CD4-positive, alpha-beta T cell (primary cell): ENCODE results near the gene PAPSS2. TPM values are rescaled to one million over a fixed set of nuclear protein-coding genes. Genes with fewer than 3 reads are reported as not detected.

Source experiments
- ATAC-seq: fragments of 200-7000 bp; cut with Tn5 transposase; one replicate; pipeline ENCODE4 v1.10.0; 2022; ENCODE audit warnings: mild to moderate bottlenecking; ENCODE audit not compliant: poor library complexity
- CTCF ChIA-PET: fragments of 350-600 bp; sonication (Branson Sonifier 250); formaldehyde crosslinking; loops from one replicate; lab custom pipeline; 2021; ENCODE audit warnings: antibody characterized with exemption, inconsistent platforms; lab: Charles Lee
- POLR2A ChIA-PET: fragments of 350-600 bp; sonication (Branson Sonifier 250); formaldehyde crosslinking; loops from one replicate; lab custom pipeline; 2021; ENCODE audit warnings: antibody characterized with exemption, inconsistent platforms; lab: Charles Lee
- DNase-seq, 14 experiments: peaks; one replicate each; pipeline ENCODE4 v3.0.0-alpha.2; 2013 to 2020; ENCODE audit warnings: mixed read lengths in 2 of 14
- H3K27ac ChIP-seq, 2 donors: one replicate each; pipeline versions ENCODE4 v1.5.1 to v1.7.0; 2013; ENCODE audit warnings: low read length in 2 of 2, low read depth in 1 of 2, mild to moderate bottlenecking in 1 of 2
- H3K27me3 ChIP-seq, 2 experiments: 1 replicate in 1 of 2; 2 replicates in 1 of 2; pipeline versions ENCODE4 v1.6.1 to v1.7.0; 2013; ENCODE audit warnings: low read length in 2 of 2, control low read depth in 1 of 2, mild to moderate bottlenecking in 1 of 2, moderate library complexity in 1 of 2; ENCODE audit not compliant: insufficient read depth in 2 of 2, control insufficient read depth in 1 of 2
- H3K36me3 ChIP-seq: one replicate; pipeline ENCODE4 v1.6.1; 2013; ENCODE audit warnings: low read length, control low read depth; ENCODE audit not compliant: insufficient read depth
- H3K4me1 ChIP-seq: one replicate; pipeline ENCODE4 v1.6.1; 2013; ENCODE audit warnings: low read length, control low read depth; ENCODE audit not compliant: insufficient read depth
- H3K4me3 ChIP-seq: one replicate; pipeline ENCODE4 v1.5.1; 2013; ENCODE audit warnings: mild to moderate bottlenecking, low read length, moderate library complexity
- H3K9me3 ChIP-seq, 2 experiments: 1 replicate in 1 of 2; 2 replicates in 1 of 2; pipeline versions ENCODE4 v1.6.1 to v1.7.0; 2013; ENCODE audit warnings: low read length in 2 of 2, mild to moderate bottlenecking in 2 of 2, control low read depth in 1 of 2, moderate library complexity in 1 of 2; ENCODE audit not compliant: control insufficient read depth in 1 of 2, insufficient read depth in 1 of 2
- H3K27ac Mint-ChIP-seq: one replicate; pipeline ENCODE4 v1.8.0; 2020; ENCODE audit warnings: mixed read lengths
- H3K27me3 Mint-ChIP-seq: one replicate; pipeline ENCODE4 v1.8.0; 2021; ENCODE audit warnings: mixed read lengths
- H3K36me3 Mint-ChIP-seq: one replicate; pipeline ENCODE4 v1.8.0; 2021; ENCODE audit warnings: low read depth, mixed read lengths
- H3K4me1 Mint-ChIP-seq: one replicate; pipeline ENCODE4 v1.8.0; 2021; ENCODE audit warnings: low read depth, mixed read lengths
- H3K4me3 Mint-ChIP-seq: one replicate; pipeline ENCODE4 v1.8.0; 2020; ENCODE audit warnings: mild to moderate bottlenecking, mixed read lengths
- H3K9me3 Mint-ChIP-seq: one replicate; pipeline ENCODE4 v1.8.0; 2020; ENCODE audit warnings: mixed read lengths
- CTCF ChIP-seq: fragments of 200-600 bp; IDR thresholded peaks from one replicate; pipeline ENCODE4 v1.8.0; 2022; ENCODE audit warnings: antibody characterized with exemption, mild to moderate bottlenecking
- intact Hi-C, 2 experiments: fragments of 100-400 bp; cut with DNase I in 1 of 2; cut with micrococcal nuclease in 1 of 2; formaldehyde crosslinking; loops; one replicate each; pipeline versions ENCODE4 v1.15.1 to v1.9.0; 2023 to 2025; cut with DNase I, micrococcal nuclease
- total RNA-seq, 174 experiments: library from RNA in 2 of 174; stranded (reverse) in 2 of 174; gene quantifications; one replicate each; pipeline ENCODE4 v1.2.3 and lab custom pipeline; 2021 to 2026

The PAPSS2 gene
- total RNA-seq, 2 experiments from 2014 or later, result not detected

GRCh38 chr10:87700031-87700796, 40.5 kb downstream of the PAPSS2 start:
- Mint-ChIP-seq H3K9me3 (no peaks in the 10 kb centered on the region), H3K4me3 (no peak overlapping the region), H3K4me1 (no peaks in the 10 kb centered on the region), H3K36me3 (no peaks in the 10 kb centered on the region), H3K27ac (no peak overlapping the region), H3K27me3 (no peaks in the 10 kb centered on the region)
- DNase-seq (no peak), ATAC-seq (no peak)
- Histone ChIP-seq H3K9me3 (no peaks in the 10 kb centered on the region), H3K27ac (no peak overlapping the region), H3K4me3 (no peak overlapping the region), H3K27me3 (peaks cover 0 to 3% of the 10 kb centered on the region in 2 experiments), H3K36me3 (no peaks in the 10 kb centered on the region), H3K4me1 (no peaks in the 10 kb centered on the region)
- ChIA-PET CTCF (no interaction called here), POLR2A (no interaction called here)
- TF ChIP-seq CTCF, result no peak
- intact Hi-C loops, result no loop called here

DNA sequence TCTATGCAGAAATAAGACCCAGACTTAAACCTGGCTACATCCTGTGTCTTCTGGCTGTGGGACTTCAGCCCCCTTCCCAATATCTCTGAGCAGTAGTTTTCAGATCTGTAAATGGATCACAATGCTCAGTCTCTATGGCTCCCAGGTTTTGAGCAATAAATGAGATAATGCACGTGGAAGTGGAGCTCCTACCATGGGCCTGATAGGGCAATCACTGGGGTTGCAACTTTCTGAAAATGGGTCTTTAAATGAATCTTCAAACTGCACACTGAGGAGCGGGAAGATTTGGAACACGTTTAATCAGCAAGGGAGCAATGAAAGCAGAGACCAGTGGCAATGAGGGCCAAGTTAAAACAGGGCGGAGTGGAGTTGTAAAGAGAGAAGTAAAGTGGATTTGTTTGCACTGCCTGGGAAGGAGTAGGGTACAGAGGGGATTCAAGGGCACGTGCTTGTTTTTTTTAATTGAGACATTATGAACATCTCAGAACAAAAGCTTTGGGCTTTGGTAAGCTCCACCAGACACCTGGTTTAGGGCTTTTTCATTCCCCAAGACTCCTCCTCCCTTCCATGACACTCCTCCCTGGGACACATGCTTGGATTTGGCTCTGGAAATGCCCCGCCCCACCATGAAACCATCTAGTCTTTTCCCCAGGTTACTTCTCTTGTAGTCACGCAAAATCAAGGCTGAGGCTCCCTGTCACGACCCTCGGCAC, 42.7 kb downstream of the PAPSS2 start:
- peaks cover 6% of the 10 kb centered on the region for H3K27me3 Mint-ChIP-seq
- H3K27me3 ChIP-seq, result peaks cover 0 to 3% of the 10 kb centered on the region in 2 experiments
- no peaks in the 10 kb centered on the region for H3K4me1 ChIP-seq
- H3K36me3 Mint-ChIP-seq, result no peaks in the 10 kb centered on the region
- no peak overlapping the region for H3K27ac Mint-ChIP-seq
- H3K4me1 Mint-ChIP-seq, result no peaks in the 10 kb centered on the region
- POLR2A ChIA-PET, result no interaction called here
- H3K9me3 ChIP-seq, result no peaks in the 10 kb centered on the region
- H3K36me3 ChIP-seq, result no peaks in the 10 kb centered on the region
- intact Hi-C loops, result no loop called here
- no peak for ATAC-seq
- H3K9me3 Mint-ChIP-seq, result no peaks in the 10 kb centered on the region
- no peak for TF ChIP-seq CTCF
- CTCF ChIA-PET, result no interaction called here
- no peak overlapping the region for H3K4me3 ChIP-seq
- no peak for DNase-seq
- no peak overlapping the region for H3K4me3 Mint-ChIP-seq
- H3K27ac ChIP-seq, result no peak overlapping the region

- ATAC-seq (no peak), DNase-seq (no peak)
- Mint-ChIP-seq H3K9me3 (no peaks in the 10 kb centered on the region), H3K27ac (no peak overlapping the region), H3K4me1 (no peaks in the 10 kb centered on the region), H3K27me3 (peaks cover 6% of the 10 kb centered on the region), H3K4me3 (no peak overlapping the region), H3K36me3 (no peaks in the 10 kb centered on the region)
- peaks cover 0 to 3% of the 10 kb centered on the region in 2 experiments for H3K27me3 ChIP-seq
- ChIA-PET POLR2A (no interaction called here), CTCF (no interaction called here)
- H3K27ac ChIP-seq, result no peak overlapping the region
- no peak overlapping the region for H3K4me3 ChIP-seq
- no peaks in the 10 kb centered on the region for H3K4me1 ChIP-seq
- TF ChIP-seq CTCF, result no peak
- intact Hi-C loops, result no loop called here
- H3K9me3 ChIP-seq, result no peaks in the 10 kb centered on the region
- H3K36me3 ChIP-seq, result no peaks in the 10 kb centered on the region
Measured at GRCh38 chr10:87702973-87703294, 43.3 kb downstream of the PAPSS2 start.
